GM21786 (cell line): ENCODE data around the gene ARHGAP6.
A peak's percentile ranks its signal among the peaks of the same experiment; 100 is the strongest.
"Not testable (repeated sequence)": the region's sequence is repeated elsewhere in the genome, so short reads cannot be mapped to it uniquely, and the experiment has no call there.

Experiments
- ATAC-seq: cut with Tn5 transposase; IDR thresholded peaks from one replicate; pipeline ENCODE4 v1.9.1; 2021; ENCODE audit not compliant: unreplicated experiment

Gene ARHGAP6

DNA sequence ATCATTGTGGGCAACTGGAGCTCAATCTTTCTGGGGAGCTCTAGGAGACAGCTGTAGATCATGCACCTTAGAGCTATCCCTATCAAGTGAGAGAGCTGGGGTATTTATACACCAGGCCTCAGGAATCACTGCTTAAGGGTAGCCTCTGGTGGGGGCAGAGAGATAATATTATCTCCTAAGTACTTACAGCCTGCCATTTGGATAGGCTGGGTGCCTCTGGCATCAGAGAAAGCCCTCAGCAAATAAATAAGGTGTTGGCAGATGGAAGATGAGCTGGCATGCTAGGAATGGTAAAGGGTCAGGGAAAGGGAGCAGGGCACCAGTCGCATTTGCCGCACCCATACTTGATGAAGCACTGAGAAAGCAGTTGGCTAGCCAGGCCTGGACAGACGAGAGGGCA lies 478.7 kb downstream of the ARHGAP6 start:
- no peak for ATAC-seq

GRCh38 chrX:11185861-11186260 lies 479.9 kb downstream of the ARHGAP6 start:
- no peak for ATAC-seq

DNA sequence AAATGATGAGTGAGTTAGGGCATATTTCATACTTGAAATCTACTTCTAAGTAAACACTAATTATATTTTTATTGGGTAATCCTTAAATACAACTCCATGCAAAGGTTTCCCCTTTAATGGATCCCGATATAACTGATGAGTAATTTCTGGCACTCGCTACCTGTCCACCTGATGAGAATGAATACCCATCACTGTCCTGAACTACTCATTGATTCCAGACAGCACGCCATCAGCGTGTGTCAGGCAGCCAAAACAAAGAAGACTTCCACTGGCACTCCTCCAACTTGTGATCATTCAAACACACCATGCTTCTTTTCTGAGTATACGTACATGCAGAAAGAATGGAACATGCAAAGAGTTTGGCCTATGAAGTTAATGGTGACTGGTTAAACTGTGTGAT lies 485.1 kb downstream of the ARHGAP6 start:
- no peak for ATAC-seq

DNA sequence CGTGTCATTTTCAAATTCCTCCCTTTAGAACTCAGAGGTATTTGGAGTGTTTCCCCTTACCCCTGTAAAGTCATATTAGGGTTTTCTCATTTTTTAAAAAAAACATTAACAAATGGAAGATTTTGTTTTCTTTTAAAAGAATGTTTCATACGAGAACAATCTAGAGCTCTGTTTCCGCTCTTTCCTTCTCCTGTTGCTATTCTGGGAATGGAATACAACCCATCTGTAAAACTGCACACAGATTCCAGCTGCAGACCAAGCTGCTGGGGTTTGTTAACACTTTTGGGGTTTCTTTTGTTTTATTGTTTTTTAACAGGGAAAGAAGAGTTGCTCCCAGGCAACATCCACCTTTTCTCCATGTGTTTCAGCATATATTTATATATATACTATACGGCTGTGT lies 493.3 kb downstream of the ARHGAP6 start:
- no peak for ATAC-seq

GRCh38 chrX:11171956-11172355 lies 493.8 kb downstream of the ARHGAP6 start:
- no peak for ATAC-seq

DNA sequence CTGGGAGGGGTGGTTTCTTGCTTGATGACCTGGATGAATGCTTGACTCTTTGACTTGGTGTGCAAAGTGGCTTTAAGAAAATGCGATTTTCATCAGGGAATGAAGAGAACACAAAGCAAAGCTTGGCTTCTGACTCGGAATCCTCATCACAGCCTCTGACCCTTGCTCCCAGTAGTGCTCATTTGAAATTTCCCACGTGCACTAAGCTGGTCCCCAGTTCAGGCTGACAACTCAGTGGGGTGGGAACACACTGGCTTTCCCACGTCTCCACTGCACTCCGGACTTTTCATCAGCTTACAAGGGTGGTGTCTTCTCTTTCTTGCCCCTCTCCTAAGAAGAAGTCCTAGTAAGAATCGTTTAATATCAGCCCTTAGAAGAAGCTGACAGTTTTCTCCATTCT lies 501.3 kb downstream of the ARHGAP6 start:
- ATAC-seq = no peak

GRCh38 chrX:11159149-11159548 lies 506.6 kb downstream of the ARHGAP6 start:
- no peak for ATAC-seq

GRCh38 chrX:11151799-11152559 lies 513.7 kb downstream of the ARHGAP6 start:
- ATAC-seq = no peak

GRCh38 chrX:11148401-11148800 lies 517.3 kb downstream of the ARHGAP6 start:
- ATAC-seq = no peak

- no peak for ATAC-seq
These were observed 519.3 kb downstream of the ARHGAP6 start for GRCh38 chrX:11146411-11146810.

DNA sequence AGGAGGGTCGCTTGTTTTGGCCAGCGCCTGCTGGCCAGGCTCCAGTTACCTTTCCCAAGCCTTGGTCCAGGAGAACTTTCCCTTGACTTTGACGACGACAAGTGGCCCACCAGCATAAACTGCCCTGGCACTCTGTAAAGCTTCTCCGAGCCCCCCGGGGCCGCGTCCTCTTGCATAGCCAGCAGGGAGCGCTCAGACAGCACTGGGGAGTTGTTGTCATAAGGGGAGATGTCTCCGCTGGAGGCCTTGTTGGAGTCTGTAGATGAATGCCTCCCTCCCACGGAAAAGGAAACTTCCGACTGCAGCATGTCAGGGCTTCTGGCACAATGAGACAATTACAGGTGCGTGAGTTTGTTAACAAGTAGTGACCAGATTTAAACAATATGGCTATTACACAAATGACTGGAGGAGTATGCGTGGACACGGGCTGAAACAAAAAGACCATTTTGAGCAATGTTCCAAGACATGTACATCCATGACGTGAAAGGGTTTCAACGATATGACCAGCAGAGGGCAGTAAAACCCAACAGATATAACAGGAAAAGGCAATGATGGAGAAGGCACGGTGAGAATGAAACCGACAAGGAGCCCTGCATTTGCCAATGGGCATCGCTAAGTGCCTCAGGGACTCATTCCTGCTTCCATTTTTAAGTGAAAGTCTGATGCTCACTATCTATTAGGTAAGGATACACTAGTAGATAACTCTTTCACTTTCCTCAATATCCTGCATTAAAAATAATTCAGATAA lies 521.6 kb downstream of the ARHGAP6 start:
- ATAC-seq = peak; percentile 91

DNA sequence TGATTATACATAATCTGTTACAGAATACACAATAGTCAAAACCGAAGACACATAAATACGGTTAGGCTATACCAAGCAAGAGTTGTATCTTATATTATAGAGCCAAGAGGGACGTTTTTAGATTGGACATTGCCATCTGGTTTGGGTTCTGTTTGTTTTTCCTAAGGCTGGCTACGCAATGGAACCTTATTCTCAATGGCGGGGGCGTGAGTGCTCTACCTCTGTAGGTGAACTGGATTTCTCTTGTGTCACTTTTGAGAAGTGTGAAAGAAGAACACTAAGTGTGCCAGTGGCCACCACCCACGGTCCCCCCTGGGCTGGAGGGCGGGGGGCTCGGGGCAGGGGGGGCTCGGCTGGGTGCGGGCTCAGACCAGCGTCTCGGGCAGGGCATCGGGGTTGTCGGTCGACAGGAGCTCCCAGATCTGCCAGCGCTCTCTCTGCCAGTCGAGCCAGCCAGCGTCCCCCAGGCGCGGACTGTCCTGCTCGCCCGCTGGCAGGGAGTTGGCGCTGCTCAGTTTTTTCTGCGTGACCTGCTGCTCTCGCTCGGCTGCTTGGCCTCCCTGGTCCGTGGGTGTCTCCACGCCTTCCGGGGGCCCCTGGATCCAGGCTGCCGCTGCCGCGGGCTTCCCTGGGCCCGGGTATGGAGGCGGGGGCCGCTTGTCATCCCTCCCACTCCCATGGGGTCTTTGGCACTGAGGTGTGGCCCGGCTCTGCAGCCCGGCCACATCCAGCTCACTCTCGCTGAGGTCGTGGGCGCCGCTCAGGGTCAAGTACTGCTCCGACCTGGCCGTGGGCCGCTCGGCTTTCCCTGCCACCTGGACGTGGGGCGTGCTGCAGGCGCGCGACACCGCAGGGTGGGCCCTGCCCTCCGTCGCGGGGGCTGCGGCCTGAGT lies 527.0 kb downstream of the ARHGAP6 start:
- ATAC-seq = no peak

DNA sequence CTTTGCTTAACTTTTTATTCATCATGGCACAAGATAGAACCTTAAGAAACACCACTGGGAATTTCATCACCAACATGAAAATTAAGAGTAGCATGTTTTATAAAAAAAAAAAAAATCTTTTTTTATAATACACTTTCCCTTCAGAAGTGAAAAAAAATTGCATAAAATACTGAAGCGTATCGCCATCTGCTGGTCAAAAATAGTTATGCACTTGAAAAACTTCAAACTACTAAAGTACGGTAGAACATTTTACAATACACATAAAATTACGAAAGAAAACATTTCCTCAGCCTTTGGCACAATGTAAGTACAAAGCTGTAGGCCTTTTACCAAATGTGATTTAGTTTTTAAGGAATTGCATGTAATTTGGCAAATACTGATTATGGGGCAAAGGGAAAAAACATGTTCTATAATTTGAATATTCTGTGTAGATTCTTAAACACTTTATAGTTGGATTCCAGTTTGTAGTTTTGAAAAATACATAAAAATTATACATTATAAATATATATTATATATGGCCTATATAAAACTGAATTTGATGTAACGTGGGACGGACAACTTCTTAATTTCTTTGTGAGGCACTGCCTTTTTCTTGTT lies 528.1 kb downstream of the ARHGAP6 start:
- no peak for ATAC-seq

DNA sequence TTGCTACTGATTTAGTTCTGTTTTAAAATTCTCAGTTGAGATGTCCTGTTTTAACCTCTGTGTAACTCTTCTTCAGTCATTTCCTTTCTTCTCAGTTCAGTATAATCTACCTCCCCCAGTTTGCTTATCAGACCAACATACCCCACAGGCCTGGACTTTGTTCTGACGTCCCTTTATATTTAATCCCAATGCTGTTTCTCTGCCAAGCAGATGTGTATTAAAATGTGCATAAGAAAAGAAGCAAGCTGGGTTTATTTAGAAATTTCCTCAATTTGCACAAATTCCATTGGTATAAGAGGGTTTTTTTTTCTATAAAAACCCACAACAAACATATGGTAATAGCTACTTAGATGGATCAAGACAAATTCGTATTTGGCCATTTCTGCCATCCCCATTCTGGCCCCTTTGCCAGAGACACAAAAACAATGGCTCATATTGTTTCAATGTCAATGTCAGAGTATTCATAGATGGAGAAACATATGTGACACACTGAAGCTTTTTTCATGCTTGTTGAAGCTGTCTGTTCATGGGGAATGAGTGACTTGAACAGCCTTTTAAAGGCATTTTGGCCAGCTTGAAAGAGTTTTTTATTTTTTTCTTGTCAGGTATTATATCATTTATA lies 530.0 kb downstream of the ARHGAP6 start:
- ATAC-seq = no peak

DNA sequence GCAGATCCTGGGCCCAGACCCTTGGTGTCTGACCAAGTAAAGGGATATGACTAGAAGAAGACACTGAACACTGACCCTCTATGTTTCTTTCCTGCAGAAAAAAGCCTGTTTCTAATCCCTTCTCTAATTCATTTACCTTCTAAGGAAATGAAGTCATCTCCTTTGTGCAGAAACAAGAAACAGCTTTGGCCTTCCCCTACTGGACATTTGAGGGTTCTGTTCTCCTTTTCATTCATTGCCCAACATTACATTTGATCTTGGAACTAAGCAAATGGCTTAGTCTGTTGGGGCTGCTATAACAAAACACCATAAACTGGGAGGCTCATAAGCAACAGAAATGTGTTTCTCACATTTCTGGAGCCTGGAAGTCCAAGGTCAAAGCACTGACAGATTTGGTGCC lies 534.6 kb downstream of the ARHGAP6 start:
- ATAC-seq = no peak

GRCh38 chrX:11130136-11130535 lies 535.6 kb downstream of the ARHGAP6 start:
- ATAC-seq = no peak

GRCh38 chrX:11129534-11130105 lies 536.1 kb downstream of the ARHGAP6 start:
- ATAC-seq = no peak

- ATAC-seq = no peak
These were observed 540.7 kb downstream of the ARHGAP6 start for GRCh38 chrX:11125060-11125459.

GRCh38 chrX:11124112-11124511 lies 541.6 kb downstream of the ARHGAP6 start:
- no peak for ATAC-seq

DNA sequence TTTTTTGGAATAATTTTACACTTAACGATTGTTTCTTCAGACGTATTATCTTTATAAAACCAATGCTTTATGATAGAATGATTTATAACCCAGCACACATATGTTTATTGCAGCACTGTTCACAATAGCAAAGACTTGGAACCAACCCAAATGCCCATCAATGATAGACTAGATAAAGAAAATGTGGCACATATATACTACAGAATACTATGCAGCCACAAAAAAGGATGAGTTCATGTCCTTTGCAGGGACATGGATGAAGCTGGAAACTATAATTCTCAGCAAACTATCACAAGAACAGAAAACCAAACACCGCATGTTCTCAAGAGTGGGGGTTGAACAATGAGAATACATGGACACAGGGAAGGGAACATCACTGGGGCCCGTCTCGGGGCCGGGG lies 542.6 kb downstream of the ARHGAP6 start:
- not testable (repeated sequence) for ATAC-seq
